Lower leg skin (tissue), 3 donors: Measurements from ENCODE around the gene PPP2R5A.

Source experiments
- POLR2A ChIP-seq, 2 donors: fragments of 450-650 bp; IDR thresholded peaks; one replicate each; pipeline ENCODE4 v1.6.1; 2016 to 2017; ENCODE audit warnings: antibody characterized with exemption in 2 of 2, mild to moderate bottlenecking in 1 of 2, moderate library complexity in 1 of 2
- TF ChIP-seq, protein P1 (sequence below), 3 donors: fragments of 450-650 bp; IDR thresholded peaks; one replicate each; pipeline ENCODE4 v1.5.1; 2016; ENCODE audit warnings: antibody characterized with exemption in 3 of 3, mild to moderate bottlenecking in 3 of 3, moderate library complexity in 2 of 3

DNA sequence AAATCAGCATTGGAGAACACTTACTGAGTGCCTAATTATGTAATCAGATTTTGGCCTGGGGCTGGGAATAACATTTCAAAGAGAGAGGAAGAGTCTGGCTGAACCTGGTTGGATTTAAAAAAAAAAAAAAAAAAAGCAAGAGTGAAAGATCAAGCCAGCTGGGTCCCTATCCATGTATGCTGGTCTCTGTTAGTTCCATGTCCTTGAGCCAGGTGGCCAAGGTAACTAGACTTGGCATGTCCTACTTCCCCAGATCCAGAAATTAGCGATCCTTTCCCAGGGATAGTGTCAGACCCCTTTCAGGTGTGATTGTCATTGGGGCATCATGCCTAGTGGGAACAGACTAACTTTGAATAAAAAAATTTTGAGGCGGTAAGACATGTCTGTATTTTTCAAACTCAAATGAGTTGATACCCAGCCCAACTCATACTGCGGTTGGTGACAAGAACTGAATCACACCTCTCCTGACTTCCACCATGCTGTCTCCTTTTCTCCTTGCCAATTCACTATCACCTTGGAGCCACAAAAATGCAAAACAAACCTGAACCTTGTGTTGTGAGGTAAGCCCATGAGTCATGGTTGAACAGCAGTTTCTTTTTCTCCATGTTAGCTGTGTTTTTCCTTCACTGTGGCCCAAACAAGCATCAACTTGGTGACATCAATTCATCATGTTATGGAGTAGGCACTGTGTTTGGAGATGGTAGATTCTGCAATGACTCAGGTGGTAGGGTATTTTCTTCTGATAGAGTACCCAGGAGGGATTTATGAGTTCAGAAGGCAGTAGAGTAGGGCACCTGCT lies 24.5 kb upstream of the PPP2R5A start:
- TF ChIP-seq, protein P1, sequence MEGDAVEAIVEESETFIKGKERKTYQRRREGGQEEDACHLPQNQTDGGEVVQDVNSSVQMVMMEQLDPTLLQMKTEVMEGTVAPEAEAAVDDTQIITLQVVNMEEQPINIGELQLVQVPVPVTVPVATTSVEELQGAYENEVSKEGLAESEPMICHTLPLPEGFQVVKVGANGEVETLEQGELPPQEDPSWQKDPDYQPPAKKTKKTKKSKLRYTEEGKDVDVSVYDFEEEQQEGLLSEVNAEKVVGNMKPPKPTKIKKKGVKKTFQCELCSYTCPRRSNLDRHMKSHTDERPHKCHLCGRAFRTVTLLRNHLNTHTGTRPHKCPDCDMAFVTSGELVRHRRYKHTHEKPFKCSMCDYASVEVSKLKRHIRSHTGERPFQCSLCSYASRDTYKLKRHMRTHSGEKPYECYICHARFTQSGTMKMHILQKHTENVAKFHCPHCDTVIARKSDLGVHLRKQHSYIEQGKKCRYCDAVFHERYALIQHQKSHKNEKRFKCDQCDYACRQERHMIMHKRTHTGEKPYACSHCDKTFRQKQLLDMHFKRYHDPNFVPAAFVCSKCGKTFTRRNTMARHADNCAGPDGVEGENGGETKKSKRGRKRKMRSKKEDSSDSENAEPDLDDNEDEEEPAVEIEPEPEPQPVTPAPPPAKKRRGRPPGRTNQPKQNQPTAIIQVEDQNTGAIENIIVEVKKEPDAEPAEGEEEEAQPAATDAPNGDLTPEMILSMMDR (IDR thresholded peaks at IDR 0.05) = no peak
- no peak for TF ChIP-seq POLR2A (IDR thresholded peaks at IDR 0.05)
